ENCODE results near the gene C1orf174. TPM values are rescaled to one million over a fixed set of nuclear protein-coding genes. Genes with fewer than 3 reads are reported as not detected.

C1orf174 gene
- polyA plus RNA-seq, 1 donor from 2014 or later, result 28.2 TPM

DNA sequence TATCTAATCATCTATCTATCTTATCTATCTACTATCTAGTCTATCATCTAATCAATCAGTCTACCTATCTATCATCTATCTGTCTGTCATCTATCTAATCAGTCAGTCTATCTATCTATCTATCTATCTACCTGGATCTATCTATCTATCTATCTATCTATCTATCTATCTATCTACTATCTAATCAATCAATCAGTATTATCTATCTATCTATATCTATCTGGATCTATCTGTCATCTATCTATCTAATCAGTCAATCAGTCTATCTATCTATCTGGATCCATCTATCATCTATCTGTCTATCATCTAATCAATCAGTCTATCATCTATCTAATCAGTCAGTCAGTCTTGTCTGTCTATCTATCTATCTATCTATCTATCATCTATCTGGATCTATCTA, 26.9 kb upstream of the C1orf174 start:
- no peaks in the 10 kb centered on the region for H3F3A ChIP-seq (ENCODE audit: insufficient read depth, low read length, poor library complexity, severe bottlenecking)
- no peaks in the 10 kb centered on the region for H3K9me2 ChIP-seq (ENCODE audit: insufficient read depth, low read length)
- no peak overlapping the region for H3K4me3 ChIP-seq (ENCODE audit: low read length)
- H3K36me3 ChIP-seq (ENCODE audit: insufficient read depth, low read length), result no peaks in the 10 kb centered on the region
- H3K27me3 ChIP-seq (ENCODE audit: insufficient read depth, low read depth, low read length), result no peaks in the 10 kb centered on the region
- H3K4me2 ChIP-seq (ENCODE audit: low read length), result no peak overlapping the region
- H4K20me1 ChIP-seq (ENCODE audit: insufficient read depth), result no peaks in the 10 kb centered on the region
- no peak overlapping the region for H3K9ac ChIP-seq (ENCODE audit: low read length)
- no peaks in the 10 kb centered on the region for H3K79me2 ChIP-seq (replicated peaks; ENCODE audit: insufficient read depth, low read length)
- H2AFZ ChIP-seq (ENCODE audit: low read depth, low read length), result no peak overlapping the region
- H3K9me3 ChIP-seq (ENCODE audit: low read length), result no peaks in the 10 kb centered on the region
- no peak overlapping the region for H3K27ac ChIP-seq (ENCODE audit: low read length)
- TF ChIP-seq RAD21 (conservative IDR thresholded peaks at IDR 0.05), result no peak
- no peak for TF ChIP-seq MXI1 (conservative IDR thresholded peaks at IDR 0.05; ENCODE audit: poor library complexity, severe bottlenecking)
- TF ChIP-seq TAF1 (IDR thresholded peaks at IDR 0.05; ENCODE audit: low read depth), result no peak
- no peak for TF ChIP-seq POLR2AphosphoS5 (IDR thresholded peaks at IDR 0.05)
- TF ChIP-seq SMC3 (conservative IDR thresholded peaks at IDR 0.05; ENCODE audit: poor library complexity), result no peak
- TF ChIP-seq, protein P1, sequence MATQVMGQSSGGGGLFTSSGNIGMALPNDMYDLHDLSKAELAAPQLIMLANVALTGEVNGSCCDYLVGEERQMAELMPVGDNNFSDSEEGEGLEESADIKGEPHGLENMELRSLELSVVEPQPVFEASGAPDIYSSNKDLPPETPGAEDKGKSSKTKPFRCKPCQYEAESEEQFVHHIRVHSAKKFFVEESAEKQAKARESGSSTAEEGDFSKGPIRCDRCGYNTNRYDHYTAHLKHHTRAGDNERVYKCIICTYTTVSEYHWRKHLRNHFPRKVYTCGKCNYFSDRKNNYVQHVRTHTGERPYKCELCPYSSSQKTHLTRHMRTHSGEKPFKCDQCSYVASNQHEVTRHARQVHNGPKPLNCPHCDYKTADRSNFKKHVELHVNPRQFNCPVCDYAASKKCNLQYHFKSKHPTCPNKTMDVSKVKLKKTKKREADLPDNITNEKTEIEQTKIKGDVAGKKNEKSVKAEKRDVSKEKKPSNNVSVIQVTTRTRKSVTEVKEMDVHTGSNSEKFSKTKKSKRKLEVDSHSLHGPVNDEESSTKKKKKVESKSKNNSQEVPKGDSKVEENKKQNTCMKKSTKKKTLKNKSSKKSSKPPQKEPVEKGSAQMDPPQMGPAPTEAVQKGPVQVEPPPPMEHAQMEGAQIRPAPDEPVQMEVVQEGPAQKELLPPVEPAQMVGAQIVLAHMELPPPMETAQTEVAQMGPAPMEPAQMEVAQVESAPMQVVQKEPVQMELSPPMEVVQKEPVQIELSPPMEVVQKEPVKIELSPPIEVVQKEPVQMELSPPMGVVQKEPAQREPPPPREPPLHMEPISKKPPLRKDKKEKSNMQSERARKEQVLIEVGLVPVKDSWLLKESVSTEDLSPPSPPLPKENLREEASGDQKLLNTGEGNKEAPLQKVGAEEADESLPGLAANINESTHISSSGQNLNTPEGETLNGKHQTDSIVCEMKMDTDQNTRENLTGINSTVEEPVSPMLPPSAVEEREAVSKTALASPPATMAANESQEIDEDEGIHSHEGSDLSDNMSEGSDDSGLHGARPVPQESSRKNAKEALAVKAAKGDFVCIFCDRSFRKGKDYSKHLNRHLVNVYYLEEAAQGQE (IDR thresholded peaks at IDR 0.05; ENCODE audit: borderline replicate concordance), result no peak
- TF ChIP-seq EP300 (conservative IDR thresholded peaks at IDR 0.05; ENCODE audit: poor library complexity, severe bottlenecking), result no peak
- TF ChIP-seq, protein P2, sequence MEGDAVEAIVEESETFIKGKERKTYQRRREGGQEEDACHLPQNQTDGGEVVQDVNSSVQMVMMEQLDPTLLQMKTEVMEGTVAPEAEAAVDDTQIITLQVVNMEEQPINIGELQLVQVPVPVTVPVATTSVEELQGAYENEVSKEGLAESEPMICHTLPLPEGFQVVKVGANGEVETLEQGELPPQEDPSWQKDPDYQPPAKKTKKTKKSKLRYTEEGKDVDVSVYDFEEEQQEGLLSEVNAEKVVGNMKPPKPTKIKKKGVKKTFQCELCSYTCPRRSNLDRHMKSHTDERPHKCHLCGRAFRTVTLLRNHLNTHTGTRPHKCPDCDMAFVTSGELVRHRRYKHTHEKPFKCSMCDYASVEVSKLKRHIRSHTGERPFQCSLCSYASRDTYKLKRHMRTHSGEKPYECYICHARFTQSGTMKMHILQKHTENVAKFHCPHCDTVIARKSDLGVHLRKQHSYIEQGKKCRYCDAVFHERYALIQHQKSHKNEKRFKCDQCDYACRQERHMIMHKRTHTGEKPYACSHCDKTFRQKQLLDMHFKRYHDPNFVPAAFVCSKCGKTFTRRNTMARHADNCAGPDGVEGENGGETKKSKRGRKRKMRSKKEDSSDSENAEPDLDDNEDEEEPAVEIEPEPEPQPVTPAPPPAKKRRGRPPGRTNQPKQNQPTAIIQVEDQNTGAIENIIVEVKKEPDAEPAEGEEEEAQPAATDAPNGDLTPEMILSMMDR (IDR thresholded peaks at IDR 0.05; ENCODE audit: poor library complexity, severe bottlenecking), result no peak

DNA sequence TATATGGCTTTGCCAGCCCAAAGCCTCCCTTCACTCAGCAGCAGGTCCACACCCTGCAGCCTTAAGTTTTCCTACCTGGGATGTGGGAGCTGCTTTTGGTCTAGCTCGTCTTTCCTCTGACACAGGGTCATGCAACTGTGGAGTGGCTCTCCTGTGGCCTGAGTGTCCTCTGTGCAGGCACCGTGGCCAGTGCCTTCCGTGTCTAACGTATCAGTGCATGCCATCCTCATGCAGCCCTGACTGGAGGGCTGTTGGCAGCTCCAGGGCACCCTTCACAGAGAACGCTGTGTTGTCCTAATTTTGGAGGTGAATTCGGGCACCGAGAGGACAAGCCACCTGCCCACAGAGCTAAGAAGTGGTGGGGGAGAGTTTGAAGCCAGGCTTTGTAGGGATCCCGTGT, 25.7 kb upstream of the C1orf174 start:
- no peaks in the 10 kb centered on the region for H3K27me3 ChIP-seq (ENCODE audit: insufficient read depth, low read depth, low read length)
- no peak overlapping the region for H3K27ac ChIP-seq (ENCODE audit: low read length)
- no peak overlapping the region for H3K4me3 ChIP-seq (ENCODE audit: low read length)
- TF ChIP-seq SMC3 (conservative IDR thresholded peaks at IDR 0.05; ENCODE audit: poor library complexity) (no peak), MXI1 (conservative IDR thresholded peaks at IDR 0.05; ENCODE audit: poor library complexity, severe bottlenecking) (no peak)
- H3K79me2 ChIP-seq (replicated peaks; ENCODE audit: insufficient read depth, low read length), result no peaks in the 10 kb centered on the region
- no peaks in the 10 kb centered on the region for H3F3A ChIP-seq (ENCODE audit: insufficient read depth, low read length, poor library complexity, severe bottlenecking)
- H3K9me2 ChIP-seq (ENCODE audit: insufficient read depth, low read length), result no peaks in the 10 kb centered on the region
- no peaks in the 10 kb centered on the region for H4K20me1 ChIP-seq (ENCODE audit: insufficient read depth)
- no peaks in the 10 kb centered on the region for H3K36me3 ChIP-seq (ENCODE audit: insufficient read depth, low read length)
- H2AFZ ChIP-seq (ENCODE audit: low read depth, low read length), result no peak overlapping the region
- H3K9me3 ChIP-seq (ENCODE audit: low read length), result no peaks in the 10 kb centered on the region
- no peak overlapping the region for H3K4me2 ChIP-seq (ENCODE audit: low read length)
- no peak overlapping the region for H3K9ac ChIP-seq (ENCODE audit: low read length)

DNA sequence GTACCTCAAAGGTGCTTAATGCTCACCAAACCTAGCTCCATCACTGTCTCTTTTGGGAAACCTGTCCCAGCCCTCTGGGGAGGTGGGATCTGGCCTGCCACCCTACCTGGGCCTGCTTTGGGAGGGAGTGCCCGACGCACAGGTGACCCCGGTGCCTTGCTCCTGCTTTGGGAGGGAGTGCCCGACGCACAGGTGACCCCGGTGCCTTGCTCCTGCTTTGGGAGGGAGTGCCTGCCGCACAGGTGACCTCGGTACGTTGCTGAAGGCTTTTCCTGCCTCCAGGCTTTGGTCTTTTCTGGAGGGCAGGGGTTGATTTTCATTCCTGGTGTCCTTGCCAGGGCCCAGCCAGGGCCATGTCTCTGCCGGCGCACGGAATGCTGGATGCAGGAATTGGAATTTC, 25.2 kb upstream of the C1orf174 start:
- H3K9me2 ChIP-seq (ENCODE audit: insufficient read depth, low read length), result no peaks in the 10 kb centered on the region
- no peak overlapping the region for H2AFZ ChIP-seq (ENCODE audit: low read depth, low read length)
- no peak overlapping the region for H3K4me2 ChIP-seq (ENCODE audit: low read length)
- no peaks in the 10 kb centered on the region for H3K9me3 ChIP-seq (ENCODE audit: low read length)
- no peak overlapping the region for H3K27ac ChIP-seq (ENCODE audit: low read length)
- H3K9ac ChIP-seq (ENCODE audit: low read length), result no peak overlapping the region
- H3F3A ChIP-seq (ENCODE audit: insufficient read depth, low read length, poor library complexity, severe bottlenecking), result no peaks in the 10 kb centered on the region
- H3K79me2 ChIP-seq (replicated peaks; ENCODE audit: insufficient read depth, low read length), result no peaks in the 10 kb centered on the region
- TF ChIP-seq, protein P2 (IDR thresholded peaks at IDR 0.05; ENCODE audit: poor library complexity, severe bottlenecking), result no peak
- TF ChIP-seq TAF1 (IDR thresholded peaks at IDR 0.05; ENCODE audit: low read depth) (no peak), SMC3 (conservative IDR thresholded peaks at IDR 0.05; ENCODE audit: poor library complexity) (no peak), EZH2 (IDR thresholded peaks at IDR 0.05; ENCODE audit: borderline replicate concordance, insufficient read depth, low read length, poor library complexity, severe bottlenecking) (no peak), RAD21 (conservative IDR thresholded peaks at IDR 0.05) (no peak), POLR2AphosphoS5 (IDR thresholded peaks at IDR 0.05) (no peak), MXI1 (conservative IDR thresholded peaks at IDR 0.05; ENCODE audit: poor library complexity, severe bottlenecking) (no peak), EP300 (conservative IDR thresholded peaks at IDR 0.05; ENCODE audit: poor library complexity, severe bottlenecking) (no peak)
- TF ChIP-seq, protein P1 (IDR thresholded peaks at IDR 0.05; ENCODE audit: borderline replicate concordance), result no peak
- H4K20me1 ChIP-seq (ENCODE audit: insufficient read depth), result no peaks in the 10 kb centered on the region
- H3K36me3 ChIP-seq (ENCODE audit: insufficient read depth, low read length), result no peaks in the 10 kb centered on the region
- H3K27me3 ChIP-seq (ENCODE audit: insufficient read depth, low read depth, low read length), result no peaks in the 10 kb centered on the region
- no peak overlapping the region for H3K4me3 ChIP-seq (ENCODE audit: low read length)

Measured in neural cell (in vitro differentiated cells).